Superior temporal gyrus (tissue), 1 donor: ENCODE results near the gene LGALS4.
"Not testable (repeated sequence)": the region's sequence is repeated elsewhere in the genome, so short reads cannot be mapped to it uniquely, and the experiment has no call there.

ENCODE experiments used
- DNase-seq: peaks from one replicate; pipeline ENCODE4 v3.0.0-alpha.2; 2016; ENCODE audit errors: extremely low spot score

The LGALS4 gene

GRCh38 chr19:38821230-38821825, 8.6 kb upstream of the LGALS4 start:
- DNase-seq: not testable (repeated sequence)

DNA sequence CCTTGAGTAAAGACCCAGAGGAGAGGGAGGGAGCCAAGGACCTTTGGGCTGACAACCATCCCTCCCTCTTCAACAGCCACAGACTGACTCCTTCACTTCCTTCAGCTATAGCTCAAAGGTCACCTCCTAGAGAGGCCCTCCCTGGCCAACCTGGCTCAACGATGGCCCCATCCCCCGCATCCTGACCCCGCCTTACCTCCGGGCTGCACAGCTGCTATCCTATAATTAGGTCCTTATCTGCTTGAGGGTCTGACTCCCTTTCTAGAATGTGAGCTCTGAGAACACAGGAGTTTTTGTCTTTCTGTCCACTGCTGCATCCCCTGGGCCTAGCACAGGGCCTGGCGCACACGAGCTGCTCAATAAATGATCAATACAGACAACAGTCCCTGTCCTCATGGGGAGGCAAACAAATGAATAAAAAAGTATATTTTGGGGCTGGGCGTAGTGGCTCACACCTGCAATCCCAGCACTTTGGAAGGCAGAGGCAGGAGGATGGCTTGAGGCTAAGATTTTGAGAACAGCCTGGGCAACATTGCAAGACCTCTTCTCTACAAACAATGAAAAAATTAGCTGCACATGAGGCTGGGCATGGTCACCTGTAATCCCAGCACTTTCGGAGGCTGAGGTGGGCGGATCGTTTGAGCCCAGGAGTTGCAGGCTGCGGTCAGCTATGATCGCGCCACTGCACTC, 6.6 kb upstream of the LGALS4 start:
- no peak for DNase-seq

DNA sequence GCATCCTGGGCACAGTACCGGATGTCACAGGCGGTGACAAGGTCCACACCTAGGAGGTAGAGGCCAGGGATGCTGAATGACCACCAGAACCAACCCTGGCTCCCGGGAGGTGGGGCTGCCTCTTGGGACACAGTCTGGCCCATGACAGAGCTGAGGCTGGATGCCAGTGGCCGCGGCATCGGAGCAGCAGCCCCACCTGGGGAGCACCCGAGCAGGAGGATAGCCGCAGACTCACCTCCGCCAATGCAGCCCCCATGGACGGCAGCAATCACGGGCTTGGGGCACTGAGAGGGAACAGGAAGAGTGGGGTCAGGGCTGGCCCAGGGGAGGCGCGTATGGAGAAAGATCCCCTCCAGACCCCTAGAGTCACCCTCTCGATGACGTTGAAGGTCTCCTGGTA, 4.3 kb upstream of the LGALS4 start:
- no peak for DNase-seq

GRCh38 chr19:38816131-38816750, 3.5 kb upstream of the LGALS4 start:
- DNase-seq: no peak

- DNase-seq: no peak
Observed at GRCh38 chr19:38815059-38816001, 2.6 kb upstream of the LGALS4 start.

GRCh38 chr19:38813932-38814331, 1.2 kb upstream of the LGALS4 start:
- not testable (repeated sequence) for DNase-seq

DNA sequence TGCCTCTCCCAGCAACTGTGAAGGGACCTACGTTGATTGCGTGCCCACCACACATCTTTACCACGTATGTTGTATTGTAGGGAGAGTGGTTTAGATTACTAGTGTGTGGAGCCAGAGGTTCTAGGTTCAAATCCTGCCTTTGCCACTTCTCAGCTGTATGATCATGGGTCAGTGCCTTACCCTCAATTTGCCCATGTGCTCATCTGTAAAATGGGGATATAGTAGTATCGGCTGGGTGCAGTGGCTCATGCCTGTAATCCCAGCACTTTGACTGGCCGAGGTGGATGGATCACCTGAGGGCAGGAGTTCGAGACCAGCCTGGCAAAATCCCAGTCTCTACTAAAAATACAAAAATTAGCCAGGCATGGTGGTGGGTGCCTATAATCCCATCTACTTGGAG, 578 bp upstream of the LGALS4 start:
- DNase-seq: no peak

GRCh38 chr19:38812009-38812840, 520 bp downstream of the LGALS4 start:
- DNase-seq: no peak

- no peak for DNase-seq
Observed at GRCh38 chr19:38809592-38810252, 3.0 kb downstream of the LGALS4 start.

DNA sequence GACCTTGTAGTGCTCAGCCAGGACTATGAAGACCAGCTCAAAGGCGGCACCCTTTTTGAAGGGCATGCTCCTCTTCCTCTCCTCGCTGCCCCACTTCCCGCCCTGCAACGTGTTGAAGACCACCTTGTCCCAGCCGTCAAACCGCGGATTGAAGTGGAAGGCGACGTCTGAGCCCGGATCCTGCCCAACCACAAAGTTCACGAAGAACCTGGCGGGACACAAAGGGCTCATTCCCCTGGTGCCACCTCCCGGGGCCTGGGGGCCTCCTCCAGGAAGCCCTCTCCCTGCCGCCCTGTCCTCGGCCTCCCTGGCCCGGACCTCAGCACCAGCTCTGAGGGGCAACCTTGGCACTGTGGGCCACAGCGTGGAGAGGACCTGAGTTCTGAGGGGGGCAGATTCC, 4.0 kb downstream of the LGALS4 start:
- no peak for DNase-seq

DNA sequence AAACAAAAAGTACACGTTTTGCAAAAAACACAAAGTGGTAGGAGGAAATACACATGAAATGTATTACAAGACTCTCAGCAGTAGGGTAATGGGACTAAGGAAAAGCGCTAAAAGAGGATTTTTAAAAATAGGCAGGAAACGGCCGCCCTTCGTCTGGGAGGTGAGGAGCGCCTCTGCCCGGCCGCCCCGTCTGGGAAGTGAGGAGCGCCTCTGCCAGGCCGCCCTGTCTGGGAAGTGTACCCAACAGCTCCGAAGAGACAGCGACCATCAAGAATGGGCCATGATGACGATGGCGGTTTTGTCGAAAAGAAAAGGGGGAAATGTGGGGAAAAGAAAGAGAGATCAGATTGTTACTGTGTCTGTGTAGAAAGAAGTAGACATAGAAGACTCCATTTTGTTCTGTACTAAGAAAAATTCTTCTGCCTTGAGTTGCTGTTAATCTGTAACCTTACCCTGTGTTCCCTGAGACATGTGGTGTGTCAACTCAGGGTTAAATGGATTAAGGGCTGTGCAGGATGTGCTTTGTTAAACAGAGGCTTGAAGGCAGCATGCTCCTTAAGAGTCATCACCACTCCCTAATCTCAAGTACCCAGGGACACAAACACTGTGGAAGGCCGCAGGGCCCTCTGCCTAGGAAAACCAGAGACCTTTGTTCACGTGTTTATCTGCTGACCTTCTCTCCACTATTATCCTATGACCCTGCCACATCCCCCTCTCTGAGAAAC, 5.2 kb downstream of the LGALS4 start:
- DNase-seq: not testable (repeated sequence)

- no peak for DNase-seq
Observed at GRCh38 chr19:38806371-38806770, 6.4 kb downstream of the LGALS4 start.

GRCh38 chr19:38805180-38805579, 7.6 kb downstream of the LGALS4 start:
- DNase-seq: no peak

DNA sequence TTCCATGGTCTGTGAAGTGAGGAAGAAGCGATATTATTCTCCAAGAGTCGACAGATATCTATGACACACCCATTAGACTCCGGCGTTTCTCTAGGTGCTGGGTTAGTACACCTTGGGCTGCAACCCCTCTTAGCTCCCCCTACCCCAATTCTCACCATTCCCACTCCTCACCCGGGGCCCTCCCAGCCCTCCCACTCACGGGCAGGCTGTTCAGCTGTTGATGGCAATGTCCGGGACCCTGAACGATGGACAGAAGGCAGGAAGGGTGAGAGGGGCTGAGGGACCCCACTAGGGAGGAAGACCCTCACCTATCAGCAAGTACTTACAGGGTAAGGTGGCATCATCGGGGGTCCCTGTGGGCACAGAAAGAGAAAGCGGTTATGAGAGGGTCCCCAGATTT, 9.2 kb downstream of the LGALS4 start:
- no peak for DNase-seq

DNA sequence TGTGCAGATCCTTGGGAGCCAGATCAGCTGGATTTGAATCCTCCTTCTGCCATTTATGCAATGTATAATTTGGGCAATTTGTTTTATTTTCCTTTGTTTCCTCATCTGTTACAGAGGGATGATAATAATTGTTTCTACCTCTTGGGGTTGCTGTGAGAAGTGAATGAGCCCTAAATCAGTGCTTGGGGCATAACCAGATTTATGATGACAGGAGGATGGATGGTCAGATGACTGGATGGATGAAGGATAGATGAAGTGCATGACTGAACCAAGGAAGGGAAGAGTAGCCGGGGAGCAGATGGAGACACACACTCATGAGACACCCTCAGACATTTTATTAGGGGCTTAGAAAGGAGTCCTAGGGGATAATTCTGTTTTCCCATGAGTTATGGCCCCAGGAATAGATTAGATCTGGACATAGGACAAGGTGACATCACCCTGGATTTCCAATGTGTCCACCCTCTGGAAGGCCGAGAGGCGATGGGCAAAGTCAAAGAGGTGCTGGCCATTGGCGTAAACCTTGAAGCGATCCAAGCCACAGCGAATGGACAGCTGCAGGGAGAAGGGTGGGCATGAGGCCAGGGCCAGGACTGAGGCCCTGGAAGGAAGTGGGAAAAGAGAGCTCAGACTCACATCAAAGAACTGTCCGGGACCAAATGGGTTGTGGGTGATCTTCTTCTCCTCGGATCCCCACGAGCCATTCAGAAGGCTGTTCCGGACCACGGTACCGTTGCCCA, 11.2 kb downstream of the LGALS4 start:
- DNase-seq: no peak

- DNase-seq: no peak
Observed at GRCh38 chr19:38800577-38801347, 12.0 kb downstream of the LGALS4 start.

DNA sequence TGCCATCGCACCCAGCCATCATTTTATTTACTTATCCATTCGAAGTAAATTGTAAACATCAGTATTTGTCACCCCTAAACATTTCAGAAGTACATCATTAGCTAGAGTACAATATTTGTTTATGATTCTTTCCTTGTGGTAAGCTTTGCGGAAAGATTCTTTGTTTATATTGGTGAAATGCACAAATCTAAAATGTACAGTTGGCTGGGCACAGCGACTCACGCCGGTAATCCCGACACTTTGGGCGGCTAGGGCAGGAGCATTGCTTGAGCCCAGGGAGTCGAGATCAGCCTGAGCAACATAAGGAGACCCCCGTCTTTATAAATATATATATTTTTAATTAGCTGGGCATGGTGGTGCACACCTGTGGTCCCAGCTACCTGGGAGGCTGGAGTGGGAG, 13.6 kb downstream of the LGALS4 start:
- DNase-seq: no peak

DNA sequence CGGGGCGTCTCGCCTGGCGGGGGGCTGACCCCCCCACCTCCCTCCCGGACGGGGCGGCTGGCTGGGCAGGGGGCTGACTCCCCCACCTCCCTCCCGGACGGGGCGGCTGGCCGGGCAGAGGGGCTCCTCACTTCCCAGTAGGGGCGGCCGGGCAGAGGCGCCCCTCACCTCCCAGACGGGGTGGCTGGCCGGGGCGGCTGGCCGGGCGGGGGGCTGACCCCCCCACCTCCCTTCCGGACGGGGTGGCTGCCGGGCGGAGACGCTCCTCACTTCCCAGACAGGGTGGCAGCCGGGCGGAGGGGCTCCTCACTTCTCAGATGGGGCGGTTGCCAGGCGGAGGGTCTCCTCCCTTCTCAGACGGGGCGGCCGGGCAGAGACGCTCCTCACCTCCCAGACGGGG, 15.0 kb downstream of the LGALS4 start:
- not testable (repeated sequence) for DNase-seq

- no peak for DNase-seq
Observed at GRCh38 chr19:38796154-38796553, 16.6 kb downstream of the LGALS4 start.
